Measurements from ENCODE around the gene ATP5MC2.
A peak's percentile ranks its signal among the peaks of the same experiment; 100 is the strongest.

The ATP5MC2 gene

GRCh38 chr12:53676656-53677015, 753 bp upstream of the ATP5MC2 start:
- H4K20me1 ChIP-seq (ENCODE audit: insufficient read depth, low read length) = no peaks in the 10 kb centered on the region
- peak overlapping the region; percentile 99 for H2AFZ ChIP-seq (ENCODE audit: low read depth, low read length)
- H3K27ac ChIP-seq (ENCODE audit: low read length) = peak overlapping the region; percentile 62
- peaks cover 25% of the 10 kb centered on the region for H3K36me3 ChIP-seq (replicated peaks; ENCODE audit: low read depth, low read length)
- no peaks in the 10 kb centered on the region for H3K9me3 ChIP-seq (ENCODE audit: insufficient read depth, low read length)
- H3K27me3 ChIP-seq (ENCODE audit: low read depth, low read length) = peaks cover 25% of the 10 kb centered on the region
- peaks cover 29% of the 10 kb centered on the region for H3K79me2 ChIP-seq (ENCODE audit: low read length)
- no peak for TF ChIP-seq CTCF (IDR thresholded peaks at IDR 0.05; ENCODE audit: low read depth, low read length)
- no peak for TF ChIP-seq EZH2phosphoT487 (IDR thresholded peaks at IDR 0.05; ENCODE audit: low read depth)
- H3K4me2 ChIP-seq (ENCODE audit: low read length) = peak overlapping the region; percentile 93
- H3K4me3 ChIP-seq (ENCODE audit: low read length) = peak overlapping the region; percentile 83
- peaks cover 8% of the 10 kb centered on the region for H3K4me1 ChIP-seq (ENCODE audit: low read length)
- peak overlapping the region; percentile 87 for H3K9ac ChIP-seq (ENCODE audit: low read length)

DNA sequence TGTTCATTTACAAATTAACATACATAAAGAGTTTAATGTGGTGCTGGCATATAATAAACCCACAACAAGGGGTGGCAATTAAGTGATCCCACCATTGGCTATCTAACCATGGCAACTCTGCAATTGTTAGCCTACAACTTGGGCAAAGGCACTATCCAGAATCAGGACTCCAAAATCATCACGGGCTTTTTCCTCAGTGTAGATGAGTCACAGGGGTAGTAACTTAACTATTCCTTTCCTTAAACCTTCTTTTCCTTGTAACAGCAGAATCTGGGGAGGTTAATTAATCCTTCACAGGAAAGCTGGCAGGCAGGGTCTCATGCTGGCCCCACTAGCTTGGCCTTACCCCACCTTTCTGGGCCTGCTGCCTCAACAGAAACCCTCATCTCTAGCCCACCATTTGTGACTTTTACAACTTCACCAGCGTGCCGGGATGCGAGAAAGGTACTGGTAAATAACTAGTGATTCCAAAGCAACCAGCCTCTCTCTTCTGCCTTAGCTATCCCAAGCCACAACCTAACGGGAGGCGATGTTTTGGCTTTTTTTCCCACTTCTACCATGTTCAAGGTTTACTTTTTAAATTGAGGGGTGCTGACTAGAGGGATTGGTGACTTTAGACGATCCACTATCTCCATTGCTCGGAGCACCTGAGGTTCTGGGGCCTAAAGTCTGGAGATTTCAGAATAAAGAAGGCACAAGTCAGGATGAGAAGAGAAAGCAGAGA, 744 bp downstream of the ATP5MC2 start:
- Histone ChIP-seq H3K9me3 (ENCODE audit: insufficient read depth, low read length) (no peaks in the 10 kb centered on the region), H3K27me3 (ENCODE audit: low read depth, low read length) (peaks cover 25% of the 10 kb centered on the region), H3K36me3 (replicated peaks; ENCODE audit: low read depth, low read length) (peaks cover 36% of the 10 kb centered on the region), H3K9ac (ENCODE audit: low read length) (peak overlapping the region; percentile 94), H3K27ac (ENCODE audit: low read length) (peak overlapping the region; percentile 73), H3K4me2 (ENCODE audit: low read length) (peak overlapping the region; percentile 89), H3K79me2 (ENCODE audit: low read length) (peaks cover 29% of the 10 kb centered on the region), H4K20me1 (ENCODE audit: insufficient read depth, low read length) (no peaks in the 10 kb centered on the region), H2AFZ (ENCODE audit: low read depth, low read length) (peak overlapping the region; percentile 76; the same call in 1 of the 2 replicates), H3K4me1 (ENCODE audit: low read length) (peaks cover 8% of the 10 kb centered on the region), H3K4me3 (ENCODE audit: low read length) (peak overlapping the region; percentile 83)
- TF ChIP-seq CTCF (IDR thresholded peaks at IDR 0.05; ENCODE audit: low read depth, low read length) = no peak
- no peak for TF ChIP-seq EZH2phosphoT487 (IDR thresholded peaks at IDR 0.05; ENCODE audit: low read depth)

- H3K9ac ChIP-seq (ENCODE audit: low read length) = no peak overlapping the region
- H3K27ac ChIP-seq (ENCODE audit: low read length) = no peak overlapping the region
- H3K4me1 ChIP-seq (ENCODE audit: low read length) = peaks cover 8% of the 10 kb centered on the region
- no peak overlapping the region for H3K4me2 ChIP-seq (ENCODE audit: low read length)
- H3K79me2 ChIP-seq (ENCODE audit: low read length) = peaks cover 29% of the 10 kb centered on the region
- H3K9me3 ChIP-seq (ENCODE audit: insufficient read depth, low read length) = no peaks in the 10 kb centered on the region
- no peaks in the 10 kb centered on the region for H4K20me1 ChIP-seq (ENCODE audit: insufficient read depth, low read length)
- H3K4me3 ChIP-seq (ENCODE audit: low read length) = no peak overlapping the region
- H3K27me3 ChIP-seq (ENCODE audit: low read depth, low read length) = no peaks in the 10 kb centered on the region
- no peak overlapping the region for H2AFZ ChIP-seq (ENCODE audit: low read depth, low read length)
- H3K36me3 ChIP-seq (replicated peaks; ENCODE audit: low read depth, low read length) = peaks cover 59% of the 10 kb centered on the region
- TF ChIP-seq CTCF (IDR thresholded peaks at IDR 0.05; ENCODE audit: low read depth, low read length) (no peak), EZH2phosphoT487 (IDR thresholded peaks at IDR 0.05; ENCODE audit: low read depth) (no peak)
These were observed 4.9 kb downstream of the ATP5MC2 start for GRCh38 chr12:53670971-53671370.

- Histone ChIP-seq H2AFZ (ENCODE audit: low read depth, low read length) (no peak overlapping the region), H3K27me3 (ENCODE audit: low read depth, low read length) (no peaks in the 10 kb centered on the region), H3K4me2 (ENCODE audit: low read length) (no peak overlapping the region), H3K36me3 (replicated peaks; ENCODE audit: low read depth, low read length) (peaks cover 64% of the 10 kb centered on the region), H3K27ac (ENCODE audit: low read length) (no peak overlapping the region), H4K20me1 (ENCODE audit: insufficient read depth, low read length) (no peaks in the 10 kb centered on the region), H3K4me1 (ENCODE audit: low read length) (peaks cover 8% of the 10 kb centered on the region), H3K9me3 (ENCODE audit: insufficient read depth, low read length) (no peaks in the 10 kb centered on the region), H3K9ac (ENCODE audit: low read length) (no peak overlapping the region), H3K4me3 (ENCODE audit: low read length) (no peak overlapping the region), H3K79me2 (ENCODE audit: low read length) (peaks cover 24% of the 10 kb centered on the region)
- TF ChIP-seq CTCF (IDR thresholded peaks at IDR 0.05; ENCODE audit: low read depth, low read length) (no peak), EZH2phosphoT487 (IDR thresholded peaks at IDR 0.05; ENCODE audit: low read depth) (no peak)
These were observed 5.6 kb downstream of the ATP5MC2 start for GRCh38 chr12:53670308-53670707.
